Stomach (tissue), 9 donors: Measurements from ENCODE around the gene CAMK2A. TPM values are rescaled to one million over a fixed set of nuclear protein-coding genes. Genes with fewer than 3 reads are reported as not detected.

Experiments
- DNase-seq, 2 donors: peaks; one replicate each; pipeline versions ENCODE4 v3.0.0 to v3.0.0-alpha.2; 2013 to 2019
- H3K27ac ChIP-seq, 5 donors: fragments of 200-600 bp in 4 of 5; sonication (generic) in 4 of 5; one replicate each; pipeline ENCODE4 v1.5.1; 2013 to 2019; ENCODE audit warnings: mild to moderate bottlenecking in 1 of 5, moderate library complexity in 1 of 5
- H3K27me3 ChIP-seq, 3 donors: fragments of 200-600 bp; sonication (generic); one replicate each; pipeline ENCODE4 v1.5.1; 2017 to 2019; ENCODE audit warnings: mixed run types in 1 of 3
- H3K36me3 ChIP-seq, 4 donors: fragments of 200-600 bp; sonication (generic); 1 replicate in 3 of 4; 2 replicates in 1 of 4; pipeline ENCODE4 v1.5.1; 2016 to 2019
- H3K4me1 ChIP-seq, 4 donors: fragments of 200-600 bp; sonication (generic); one replicate each; pipeline ENCODE4 v1.5.1; 2016 to 2019
- H3K4me3 ChIP-seq, 4 donors: fragments of 200-600 bp; sonication (generic) in 3 of 4; one replicate each; pipeline ENCODE4 v1.5.1; 2016 to 2019; ENCODE audit warnings: mild to moderate bottlenecking in 1 of 4
- H3K9me3 ChIP-seq, 4 donors: fragments of 200-600 bp; sonication (generic); one replicate each; pipeline ENCODE4 v1.5.1; 2016 to 2019
- EP300 ChIP-seq: sonication (generic); formaldehyde crosslinking; IDR thresholded peaks from one replicate; pipeline ENCODE4 v1.6.1; 2017; ENCODE audit warnings: antibody characterized with exemption
- POLR2A ChIP-seq, 4 donors: fragments of 450-650 bp; IDR thresholded peaks; one replicate each; pipeline ENCODE4 v1.6.1; 2016; ENCODE audit warnings: antibody characterized with exemption in 4 of 4, control low read depth in 2 of 4, mild to moderate bottlenecking in 1 of 4, moderate library complexity in 1 of 4
- POLR2AphosphoS5 ChIP-seq, 3 donors: sonication (generic); formaldehyde crosslinking; IDR thresholded peaks; one replicate each; pipeline ENCODE4 v1.6.1; 2016; ENCODE audit warnings: antibody characterized with exemption in 3 of 3
- WGBS, 5 donors: extraction: QIAGEN DNeasy Blood & Tissue Kit in 3 of 5; methylation state at CpG; one replicate each; pipeline versions ENCODE4 v1.1.5 to v1.1.7; 2013 to 2018; 5-methylcytosine and 5-hydroxymethylcytosine counted together
- intact Hi-C: fragments of 100-400 bp; cut with DNase I; formaldehyde crosslinking; loops from one replicate; pipeline ENCODE4 v1.15.1; 2023; ENCODE audit warnings: low total_unique reads
- polyA plus RNA-seq, 3 donors: library from polyadenylated mRNA; stranded (reverse); fragments of 200-250 nt; gene quantifications; one replicate each; pipeline ENCODE4 v1.2.3, GENCODE V29; 2013
- total RNA-seq, 5 donors: library from RNA; depleted of rRNA; stranded (reverse); fragments of >200 nt; gene quantifications; one replicate each; pipeline versions ENCODE4 v1.1.0 to v1.2.3, GENCODE V29; 2014 to 2016
- TF ChIP-seq, protein P1 (sequence below), 7 experiments: fragments of 450-650 bp in 4 of 7; fragments of 200-600 bp in 3 of 7; sonication (generic) in 3 of 7; IDR thresholded peaks; one replicate each; pipeline ENCODE4 v1.5.1; 2016 to 2019; ENCODE audit warnings: antibody characterized with exemption in 7 of 7, control low read depth in 2 of 7, mild to moderate bottlenecking in 1 of 7
- donor health status: healthy with polysubstance abuse.
- donor health status: Bipolar disorder and iron deficiency.
- donor health status: healthy.

CAMK2A gene
- total and polyA plus RNA-seq, 8 donors: 0.06 to 18.3 (median 0.63) TPM; not detected in 2

GRCh38 chr5:150266871-150267291 is 22.7 kb downstream of the CAMK2A start:
- WGBS, 5 donors: 40 to 62% (median 57%) methylated on average over 4 of the region's 4 CpGs
- H3K4me3 ChIP-seq: no peak overlapping the region
- TF ChIP-seq EP300: no peak
- TF ChIP-seq, protein P1, sequence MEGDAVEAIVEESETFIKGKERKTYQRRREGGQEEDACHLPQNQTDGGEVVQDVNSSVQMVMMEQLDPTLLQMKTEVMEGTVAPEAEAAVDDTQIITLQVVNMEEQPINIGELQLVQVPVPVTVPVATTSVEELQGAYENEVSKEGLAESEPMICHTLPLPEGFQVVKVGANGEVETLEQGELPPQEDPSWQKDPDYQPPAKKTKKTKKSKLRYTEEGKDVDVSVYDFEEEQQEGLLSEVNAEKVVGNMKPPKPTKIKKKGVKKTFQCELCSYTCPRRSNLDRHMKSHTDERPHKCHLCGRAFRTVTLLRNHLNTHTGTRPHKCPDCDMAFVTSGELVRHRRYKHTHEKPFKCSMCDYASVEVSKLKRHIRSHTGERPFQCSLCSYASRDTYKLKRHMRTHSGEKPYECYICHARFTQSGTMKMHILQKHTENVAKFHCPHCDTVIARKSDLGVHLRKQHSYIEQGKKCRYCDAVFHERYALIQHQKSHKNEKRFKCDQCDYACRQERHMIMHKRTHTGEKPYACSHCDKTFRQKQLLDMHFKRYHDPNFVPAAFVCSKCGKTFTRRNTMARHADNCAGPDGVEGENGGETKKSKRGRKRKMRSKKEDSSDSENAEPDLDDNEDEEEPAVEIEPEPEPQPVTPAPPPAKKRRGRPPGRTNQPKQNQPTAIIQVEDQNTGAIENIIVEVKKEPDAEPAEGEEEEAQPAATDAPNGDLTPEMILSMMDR (IDR thresholded peaks at IDR 0.05): no peak
- TF ChIP-seq POLR2A (IDR thresholded peaks at IDR 0.05): no peak
- TF ChIP-seq POLR2AphosphoS5 (IDR thresholded peaks at IDR 0.05): no peak
- no peak overlapping the region for H3K27ac ChIP-seq
- peaks cover 0 to 25% (median 17%) of the 10 kb centered on the region in 4 donors for H3K4me1 ChIP-seq
- H3K27me3 ChIP-seq: no peaks in the 10 kb centered on the region
- no peaks in the 10 kb centered on the region for H3K9me3 ChIP-seq
- intact Hi-C loops: loop anchor here (10.0 kb wide), 1 partner anchor 158 kb away; no protein-coding TSS in a partner anchor
- peak; percentile 63 to 71 for DNase-seq
- H3K36me3 ChIP-seq: no peaks in the 10 kb centered on the region

- H3K27ac ChIP-seq: no peak overlapping the region
- H3K27me3 ChIP-seq: no peaks in the 10 kb centered on the region
- intact Hi-C loops: loop anchor here (10.0 kb wide), 1 partner anchor 159 kb away; no protein-coding TSS in a partner anchor
- no peak for TF ChIP-seq POLR2AphosphoS5 (IDR thresholded peaks at IDR 0.05)
- no peak for TF ChIP-seq POLR2A (IDR thresholded peaks at IDR 0.05)
- TF ChIP-seq, protein P1 (IDR thresholded peaks at IDR 0.05): no peak
- no peak for TF ChIP-seq EP300
- no peak overlapping the region for H3K4me3 ChIP-seq
- DNase-seq: no peak
- peaks cover 0 to 25% (median 17%) of the 10 kb centered on the region in 4 donors for H3K4me1 ChIP-seq
- WGBS, 5 donors: 71 to 82% (median 78%) methylated on average over 6 of the region's 6 CpGs
- H3K9me3 ChIP-seq: no peaks in the 10 kb centered on the region
- no peaks in the 10 kb centered on the region for H3K36me3 ChIP-seq
Measured at GRCh38 chr5:150265870-150266383, 23.6 kb downstream of the CAMK2A start.

DNA sequence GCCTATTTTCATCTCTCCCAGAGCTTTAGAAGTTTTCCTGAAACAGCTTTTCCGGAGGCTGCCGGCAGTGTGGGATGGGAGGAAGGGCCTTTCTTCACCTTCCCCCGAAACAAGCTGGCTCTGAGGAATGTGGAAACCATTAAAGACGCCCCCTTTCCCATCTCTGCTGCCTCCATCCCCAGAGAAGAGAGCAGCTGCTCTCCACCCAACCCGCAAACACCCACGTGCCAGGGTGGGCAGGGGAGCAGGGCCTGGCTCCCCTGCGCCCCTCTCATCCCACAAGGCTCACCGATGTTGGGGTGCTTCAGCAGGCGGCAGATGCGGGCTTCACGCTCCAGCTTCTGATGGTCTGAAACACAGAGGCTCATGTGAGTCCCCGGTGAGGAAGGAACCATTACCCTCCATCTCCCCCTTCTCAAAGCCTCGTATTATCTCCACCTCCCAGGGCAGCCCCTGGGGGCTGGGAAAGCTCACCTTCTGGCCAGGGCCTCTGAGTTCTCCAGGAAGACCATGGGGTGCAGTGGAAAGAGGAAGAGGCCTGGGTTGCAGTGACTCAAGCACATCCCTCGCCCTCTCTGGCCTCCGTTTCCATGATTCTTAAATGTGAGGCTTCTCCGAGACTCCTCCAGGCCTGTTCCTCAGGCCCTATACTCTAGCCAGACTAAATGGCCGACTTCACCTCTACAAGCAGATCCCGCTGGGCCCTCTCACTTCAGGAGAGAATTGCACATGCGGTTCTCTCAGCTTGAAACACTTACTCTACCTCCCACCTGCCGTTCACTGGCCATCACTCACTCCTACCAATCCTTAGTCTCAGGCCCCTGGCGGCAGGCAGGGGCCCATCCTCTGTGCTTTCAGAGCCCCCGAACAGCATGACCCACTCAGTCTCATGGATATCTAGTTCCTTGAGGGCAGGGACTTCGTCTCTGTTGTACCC is 24.6 kb downstream of the CAMK2A start:
- no peak for DNase-seq
- H3K27ac ChIP-seq: no peak overlapping the region
- H3K4me1 ChIP-seq: peaks cover 0 to 17% (median 14%) of the 10 kb centered on the region in 4 donors
- intact Hi-C loops: loop anchor here (10.0 kb wide), 1 partner anchor 160 kb away; no protein-coding TSS in a partner anchor
- TF ChIP-seq POLR2A (IDR thresholded peaks at IDR 0.05) (no peak), EP300 (no peak), POLR2AphosphoS5 (IDR thresholded peaks at IDR 0.05) (no peak)
- TF ChIP-seq, protein P1 (IDR thresholded peaks at IDR 0.05): no peak
- no peak overlapping the region for H3K4me3 ChIP-seq
- 90 to 93% (median 92%) methylated on average over 17 to 23 of the region's 23 CpGs for WGBS, 5 donors
- no peaks in the 10 kb centered on the region for H3K36me3 ChIP-seq
- no peaks in the 10 kb centered on the region for H3K9me3 ChIP-seq
- H3K27me3 ChIP-seq: no peaks in the 10 kb centered on the region

GRCh38 chr5:150263801-150264621 is 25.6 kb downstream of the CAMK2A start:
- 47 to 61% (median 52%) methylated on average over 7 to 11 of the region's 11 CpGs for WGBS, 5 donors

More at GRCh38 chr5:150263801-150264621, 25.6 kb downstream of the CAMK2A start:
- no peak overlapping the region for H3K4me3 ChIP-seq
- no peaks in the 10 kb centered on the region for H3K36me3 ChIP-seq
- peak; percentile 57 to 72 for DNase-seq
- TF ChIP-seq EP300: no peak
- no peak for TF ChIP-seq POLR2AphosphoS5 (IDR thresholded peaks at IDR 0.05)
- TF ChIP-seq, protein P1 (IDR thresholded peaks at IDR 0.05): no peak
- no peak for TF ChIP-seq POLR2A (IDR thresholded peaks at IDR 0.05)
- H3K9me3 ChIP-seq: no peaks in the 10 kb centered on the region
- H3K27ac ChIP-seq: no peak overlapping the region
- no peaks in the 10 kb centered on the region for H3K27me3 ChIP-seq
- peaks cover 0 to 13% (median 12%) of the 10 kb centered on the region in 4 donors for H3K4me1 ChIP-seq
- intact Hi-C loops: loop anchor here (10.0 kb wide), 1 partner anchor 161 kb away; no protein-coding TSS in a partner anchor
